CD4-positive, alpha-beta memory T cell (primary cell): Measurements from ENCODE around the gene DPPA2. TPM values are rescaled to one million over a fixed set of nuclear protein-coding genes. Genes with fewer than 3 reads are reported as not detected.

Experiments
- polyA plus RNA-seq, 2 donors: library from polyadenylated mRNA; unstranded; fragments of 300-500 nt; fragmentation: Illumina TruSeq; gene quantifications; one replicate each; pipeline ENCODE4 v1.2.3, GENCODE V29; 2021
- total RNA-seq, 2 experiments: library from RNA; stranded (reverse); gene quantifications; one replicate each; pipeline ENCODE4 v1.2.3, GENCODE V29; 2021

Gene DPPA2
- total and polyA plus RNA-seq, 4 experiments from 2014 or later = not detected

Other genes with a start within 250 kb of the DPPA2 start
- gene MORC1, start 198.4 kb downstream of the DPPA2 start, total RNA-seq = not detected
- gene MORC1, start 198.4 kb downstream of the DPPA2 start, polyA plus RNA-seq = not detected
- gene C3orf85, start 179.8 kb downstream of the DPPA2 start, total RNA-seq = not detected
- gene C3orf85, start 179.8 kb downstream of the DPPA2 start, polyA plus RNA-seq = not detected
- not detected for gene DPPA4, start 21.0 kb upstream of the DPPA2 start, total RNA-seq
- not detected for gene DPPA4, start 21.0 kb upstream of the DPPA2 start, polyA plus RNA-seq